HL-60/S4 treated with phorbol 12-myristate 13-acetate at 8.2 ng/mL for 4 days and 3 days (cell line): ENCODE data around the gene KCNE3.

Experiments
- in situ Hi-C: fragments of 300-500 bp; cut with MboI; formaldehyde crosslinking; loops from 2 replicates; pipeline ENCODE4 v1.15.0; 2022; ENCODE audit warnings: low sequenced_read_pairs

KCNE3 gene, protein sequence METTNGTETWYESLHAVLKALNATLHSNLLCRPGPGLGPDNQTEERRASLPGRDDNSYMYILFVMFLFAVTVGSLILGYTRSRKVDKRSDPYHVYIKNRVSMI

DNA sequence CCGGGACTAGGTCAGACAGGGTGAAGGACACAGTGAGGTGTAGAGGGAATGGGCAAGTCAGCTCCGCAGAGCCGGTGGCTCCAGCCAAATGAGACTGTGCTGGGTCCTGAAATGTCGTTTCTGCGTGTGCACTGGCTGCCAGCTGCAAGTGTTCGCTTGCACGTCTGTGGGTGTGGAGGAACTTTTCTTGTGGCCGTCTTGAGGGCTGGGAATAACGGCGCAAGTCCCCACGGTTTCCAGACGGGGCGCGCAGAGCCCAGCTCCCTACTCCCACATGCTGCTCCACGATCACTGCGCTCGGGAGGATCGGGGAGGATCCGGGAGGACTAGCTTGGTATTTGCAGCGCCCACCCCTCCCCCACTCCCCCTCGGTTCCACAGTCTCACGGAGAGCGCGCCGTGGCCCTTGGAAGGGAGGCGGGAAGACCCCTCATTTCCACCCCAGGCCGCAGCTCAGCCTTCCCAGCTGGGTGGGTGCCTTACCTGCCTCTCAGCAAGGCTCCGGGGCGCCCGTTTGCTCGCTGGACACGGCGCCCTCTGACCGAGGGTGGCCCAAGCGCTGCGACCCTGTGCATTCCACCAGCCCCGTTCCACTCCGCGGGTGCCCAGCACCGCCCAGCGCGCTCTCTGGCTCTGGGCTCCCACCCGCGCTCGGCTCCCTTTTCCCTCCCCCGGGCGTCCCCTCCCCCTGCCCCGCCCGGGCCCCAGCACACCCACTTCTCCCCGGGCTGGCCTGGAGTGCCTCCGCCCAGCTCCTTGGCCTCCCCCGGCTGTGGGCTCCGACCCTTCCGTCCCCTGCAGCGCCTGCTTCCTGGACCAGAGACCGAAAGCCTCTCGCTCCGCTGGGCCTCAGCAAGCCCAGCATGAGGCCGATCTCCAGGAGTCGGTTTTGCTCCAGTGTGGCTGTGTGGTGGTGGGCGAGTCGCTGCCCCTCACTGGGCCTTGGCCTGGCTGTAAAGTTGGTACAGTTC, at the start of gene KCNE3:
Gene KCNE3, minus strand, starts transcription at position 634 of the 970 bp plus-strand sequence. CDS start 9,986 bp downstream, outside the sequence.
- in situ Hi-C loops: no loop called here

DNA sequence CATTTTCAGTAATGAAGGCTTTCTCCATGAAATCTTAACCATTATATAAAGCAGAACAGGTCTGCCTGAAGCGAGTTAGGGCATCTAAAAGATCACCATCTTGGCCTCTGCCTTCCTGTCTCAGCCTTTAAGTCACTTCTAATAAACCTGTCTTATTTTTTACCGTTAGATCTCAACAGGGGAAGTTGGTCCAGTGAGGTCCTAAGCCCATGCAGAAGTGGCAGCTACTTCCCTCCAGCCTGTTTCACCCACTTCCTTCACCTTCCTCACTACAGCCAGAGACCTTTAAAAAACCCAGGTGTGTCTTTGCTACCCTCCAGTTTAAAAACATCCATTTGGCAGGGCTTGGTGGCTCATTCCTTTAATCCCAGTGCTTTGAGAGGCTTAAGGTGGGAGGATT, 40.2 kb upstream of the KCNE3 start:
- in situ Hi-C loops: no loop called here

DNA sequence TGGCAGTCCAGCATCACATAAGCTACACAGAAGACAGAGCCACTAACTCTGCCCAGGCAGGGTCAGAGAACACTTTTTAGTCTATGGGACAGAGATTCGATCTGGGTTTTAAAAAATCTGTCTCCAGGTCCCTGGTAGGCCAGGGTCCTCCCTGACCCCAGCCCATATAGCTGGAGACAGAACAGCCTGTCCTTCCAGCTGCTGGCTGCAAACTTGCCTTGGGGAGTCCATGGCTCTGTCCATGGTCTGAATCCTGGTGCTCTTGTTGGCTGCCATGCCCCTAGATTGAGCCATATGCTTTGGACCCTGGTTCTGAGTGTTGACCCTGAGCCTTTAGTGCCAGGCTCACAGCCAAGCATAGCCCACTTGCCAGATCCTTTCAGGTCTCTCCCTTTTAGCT, 39.5 kb upstream of the KCNE3 start:
- in situ Hi-C loops: no loop called here

DNA sequence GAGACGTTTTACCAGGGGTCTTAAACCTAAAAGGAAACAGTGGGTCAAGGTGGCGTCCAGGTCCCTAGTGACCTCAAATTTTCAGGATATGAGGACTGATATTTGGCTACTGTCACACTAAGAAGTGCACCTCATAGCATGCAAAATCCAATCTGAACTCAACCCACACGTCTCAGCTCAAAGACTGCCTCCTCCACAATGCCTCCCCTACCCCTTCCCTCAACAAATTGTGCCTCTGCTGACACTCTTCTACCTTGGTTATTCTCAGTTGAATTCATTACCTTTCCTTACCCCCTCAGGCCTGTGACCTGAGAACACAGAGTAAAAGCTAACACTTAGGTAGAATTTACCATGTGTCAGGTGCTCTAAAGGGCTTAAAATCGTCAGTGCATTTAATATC, 38.6 kb upstream of the KCNE3 start:
- in situ Hi-C loops: no loop called here

DNA sequence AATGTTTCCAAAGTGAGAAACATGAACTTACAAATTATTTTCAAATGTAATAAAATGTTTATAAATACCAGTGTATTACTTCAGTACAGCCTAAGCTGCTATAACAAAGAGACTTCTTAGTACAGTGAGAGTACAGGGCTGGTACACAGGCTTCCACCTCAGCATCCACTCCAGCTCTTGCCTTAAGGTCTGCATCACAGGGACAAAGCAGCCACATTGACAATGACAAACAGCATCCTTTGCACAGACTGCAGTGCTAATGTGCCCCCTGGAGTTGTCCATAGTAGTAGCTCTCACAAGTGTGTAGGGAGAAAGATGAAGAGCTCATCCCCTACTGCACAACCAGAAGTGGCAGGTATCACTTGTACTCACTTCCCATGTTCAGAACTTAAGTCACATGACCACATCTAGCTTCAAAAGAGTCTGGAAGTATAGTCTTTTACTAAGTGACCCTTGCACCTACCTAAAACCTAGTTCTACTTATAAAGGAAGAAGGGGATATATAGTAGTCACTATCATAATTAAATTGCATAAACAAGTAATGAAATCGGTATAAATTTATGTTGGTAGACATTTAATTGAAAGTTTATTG, 36.8 kb upstream of the KCNE3 start:
- in situ Hi-C loops: no loop called here

DNA sequence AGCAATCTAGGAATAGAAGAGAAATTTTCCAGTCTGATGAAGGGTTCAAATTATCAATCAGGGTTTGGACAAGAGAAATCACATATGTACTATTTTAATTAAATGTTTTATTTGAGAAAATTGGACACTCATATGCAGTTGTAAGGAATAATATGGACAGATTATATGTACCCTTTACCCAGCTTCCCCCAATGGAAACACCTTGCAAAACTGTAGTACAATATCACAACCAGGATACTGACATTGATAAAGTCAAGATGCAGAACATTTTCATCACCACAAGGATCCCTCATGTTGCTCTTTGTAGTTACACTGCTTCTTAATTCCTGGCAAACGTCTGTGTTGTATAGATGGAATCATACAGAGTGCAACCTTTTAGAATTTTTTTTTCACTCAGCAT, 27.6 kb upstream of the KCNE3 start:
- in situ Hi-C loops: no loop called here

DNA sequence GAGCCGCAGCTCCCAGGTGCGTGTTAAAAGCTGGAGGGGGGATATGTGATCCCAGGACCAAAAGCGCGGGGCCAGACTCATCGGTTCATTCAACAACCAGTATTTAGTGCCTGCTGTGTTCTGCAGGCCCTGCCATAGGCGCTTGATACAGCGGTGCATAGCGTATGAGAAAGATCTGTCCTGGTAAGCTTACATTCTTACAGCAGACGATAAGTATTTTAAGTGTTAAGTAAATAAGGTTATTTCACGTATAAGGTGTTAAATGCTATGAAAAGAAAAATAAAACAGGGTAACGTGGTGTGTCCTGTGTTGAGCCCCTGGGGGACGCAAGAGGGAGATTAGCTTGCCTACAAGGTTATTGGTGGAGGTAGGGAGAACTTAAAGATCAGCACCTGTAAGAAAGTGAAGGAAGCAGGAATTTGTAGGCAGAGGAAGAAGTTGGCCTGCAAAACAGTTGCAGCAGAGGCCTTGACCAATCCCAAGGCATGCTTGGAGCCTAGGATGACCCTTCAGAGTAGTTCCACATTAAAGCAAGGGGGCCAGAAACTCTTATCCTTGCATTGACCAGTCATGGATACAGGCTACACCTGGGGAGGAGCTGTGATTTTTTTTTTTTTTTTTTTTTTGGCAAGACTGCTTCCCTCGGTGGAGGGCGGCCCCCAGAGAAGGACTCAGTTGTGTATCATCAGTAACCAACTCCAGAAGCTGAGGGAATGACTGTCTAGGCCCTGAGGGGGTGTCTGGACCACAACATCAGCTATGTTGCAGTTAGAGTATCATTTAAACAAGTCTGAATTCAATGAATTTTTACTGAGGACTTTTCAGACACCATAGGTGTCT, 26.7 kb upstream of the KCNE3 start:
- in situ Hi-C loops: no loop called here

DNA sequence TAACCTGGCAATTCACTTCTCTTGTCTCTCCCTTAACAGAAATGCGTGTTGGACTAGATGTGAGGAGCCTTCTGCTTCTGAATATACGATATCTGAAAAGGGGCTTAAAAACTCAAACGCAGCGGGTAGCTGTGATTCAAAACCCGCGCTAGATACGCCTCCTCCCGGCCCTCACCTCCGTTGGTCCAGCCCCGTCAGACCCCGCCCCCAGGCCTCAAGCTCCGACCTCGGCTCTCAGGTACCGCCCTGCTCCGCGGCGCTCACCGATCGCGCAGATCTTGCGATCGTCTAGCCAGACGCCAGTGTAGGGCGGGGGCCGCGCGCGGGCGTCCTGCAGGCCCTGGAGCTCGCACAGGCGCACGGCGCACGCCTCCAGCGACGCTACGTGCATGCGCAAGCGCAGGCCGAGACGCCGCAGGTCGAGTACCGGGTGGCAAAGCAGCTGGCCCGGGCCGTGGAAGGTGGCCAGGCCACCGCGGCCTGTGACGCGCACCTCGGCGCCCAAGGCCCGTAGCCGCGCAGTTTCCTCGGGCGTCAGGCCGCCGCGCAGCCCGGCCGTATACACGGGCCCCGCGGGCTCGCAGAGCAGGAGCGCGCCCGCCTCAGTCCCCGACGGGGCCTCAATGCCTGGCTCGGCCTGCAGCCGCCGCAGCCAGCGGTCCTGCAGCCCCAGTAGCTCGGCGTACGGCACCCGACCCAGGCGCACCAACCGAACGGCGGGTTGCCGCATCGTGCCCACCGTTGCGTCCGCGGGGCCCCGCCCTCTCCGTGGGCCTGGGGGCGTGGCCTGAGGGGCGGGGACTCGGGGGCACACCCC, 25.8 kb upstream of the KCNE3 start, which contains the start of gene LIPT2:
Gene LIPT2, minus strand, starts transcription at position 751 of the 817 bp plus-strand sequence. Its CDS starts 21 bp downstream, at position 730.
- in situ Hi-C loops: no loop called here

DNA sequence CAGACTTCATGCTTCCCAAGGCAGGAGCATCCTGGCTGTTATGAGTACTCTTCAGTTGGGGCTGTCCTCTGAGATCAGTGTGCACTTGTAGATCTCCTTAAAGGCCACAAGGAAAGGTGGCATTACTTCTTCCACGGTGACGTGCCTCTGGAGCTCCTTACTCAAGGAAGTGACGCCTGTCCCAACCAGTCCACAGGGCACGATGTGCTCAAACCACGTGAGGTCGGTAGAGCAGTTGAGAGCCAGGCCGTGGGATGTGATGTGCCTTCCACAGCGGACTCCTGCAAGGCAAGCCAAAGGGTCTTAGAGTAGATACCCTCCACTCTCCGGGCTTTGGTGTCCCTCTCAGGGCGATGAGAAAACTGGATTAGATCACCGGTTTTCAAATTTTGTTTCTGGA, 24.7 kb upstream of the KCNE3 start:
- in situ Hi-C loops: no loop called here

DNA sequence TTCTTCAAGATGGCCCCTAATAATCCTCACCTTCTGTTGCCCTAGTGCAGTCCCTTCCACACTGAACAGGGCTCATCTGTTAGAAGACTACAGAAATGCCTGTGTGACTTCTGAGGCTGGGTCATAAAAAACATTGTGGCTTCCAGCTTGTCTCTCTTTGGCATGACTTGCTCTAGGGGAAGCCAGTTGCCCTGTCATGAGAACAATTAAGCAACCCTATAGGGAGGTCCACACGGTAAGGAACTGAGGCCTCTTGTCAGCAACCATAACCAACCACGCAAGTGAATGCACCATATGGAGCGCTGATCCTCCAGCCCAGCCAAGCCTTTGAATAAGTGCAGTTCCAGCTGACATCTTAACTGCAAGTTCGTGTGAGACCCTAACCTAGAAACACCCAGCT, 23.6 kb upstream of the KCNE3 start:
- in situ Hi-C loops: no loop called here

DNA sequence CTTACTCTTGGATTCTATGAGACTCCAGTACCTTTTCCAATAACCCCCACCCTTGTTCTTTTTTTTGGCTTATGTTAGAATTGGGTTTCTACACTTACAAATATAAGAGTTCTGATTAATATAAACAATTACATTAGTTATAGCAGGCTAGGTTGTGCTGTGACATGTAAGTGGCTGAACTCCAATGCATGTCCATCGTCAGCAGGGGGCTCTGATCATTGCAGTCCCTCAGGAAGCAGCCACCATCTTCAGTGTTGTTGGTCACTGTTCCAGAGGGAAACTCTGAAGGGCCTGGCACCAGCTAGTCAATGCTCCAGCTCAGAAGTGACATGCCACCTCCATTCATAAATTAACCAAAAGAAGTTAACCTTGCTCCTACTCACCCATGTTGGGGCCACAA, 20.5 kb upstream of the KCNE3 start:
- in situ Hi-C loops: no loop called here

DNA sequence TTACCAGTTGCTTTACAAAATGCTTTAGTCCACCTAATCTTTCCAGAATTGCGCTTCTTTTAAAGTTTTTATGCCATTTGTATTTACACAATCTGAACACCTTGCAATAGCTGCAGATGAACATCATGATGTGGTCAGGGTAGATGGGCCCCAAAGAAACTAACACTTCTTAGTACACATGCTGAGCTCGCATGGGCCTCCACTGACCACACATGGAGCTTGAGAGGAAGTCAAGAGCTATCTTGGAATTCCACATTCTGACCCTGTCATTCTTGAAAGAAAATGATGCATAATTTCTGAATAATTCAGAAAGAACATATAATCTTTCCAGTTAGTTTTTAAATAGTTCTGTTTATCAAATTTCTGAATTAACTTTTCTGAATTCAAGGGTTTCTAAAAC, 18.5 kb upstream of the KCNE3 start:
- in situ Hi-C loops: no loop called here

DNA sequence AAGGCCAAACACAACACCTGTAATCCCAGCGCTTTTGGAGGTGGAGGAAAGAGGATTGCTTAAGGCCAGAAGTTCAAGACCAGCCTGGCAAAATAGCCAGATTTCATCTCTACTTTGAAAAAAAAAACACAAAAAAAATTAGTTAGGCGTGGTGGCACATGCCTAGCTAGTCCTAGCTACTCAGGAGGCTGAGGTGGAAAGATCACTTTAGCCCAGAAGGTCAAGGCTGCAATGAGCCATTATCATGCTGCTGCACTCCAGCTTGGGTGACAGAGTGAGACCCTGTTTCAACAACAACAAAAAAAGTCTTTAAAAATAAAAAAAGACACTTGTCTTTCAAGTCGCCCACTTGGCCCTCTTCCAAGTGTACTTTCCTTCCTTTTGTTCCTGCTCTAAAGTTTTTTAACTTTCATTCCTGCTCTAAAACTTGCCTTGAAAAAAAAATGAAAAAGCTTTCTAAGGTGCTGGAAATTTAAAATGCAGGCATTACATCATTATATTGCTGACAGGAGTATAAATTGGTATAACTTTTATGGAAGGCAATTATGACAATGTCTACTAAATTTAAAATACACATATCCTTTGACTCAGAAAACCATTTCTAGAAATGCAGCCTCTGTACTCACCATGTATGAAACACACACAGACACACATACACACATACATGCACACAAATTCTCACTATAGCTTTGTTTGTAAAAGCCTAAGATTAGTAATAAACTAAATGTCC, 13.5 kb upstream of the KCNE3 start:
- in situ Hi-C loops: no loop called here

DNA sequence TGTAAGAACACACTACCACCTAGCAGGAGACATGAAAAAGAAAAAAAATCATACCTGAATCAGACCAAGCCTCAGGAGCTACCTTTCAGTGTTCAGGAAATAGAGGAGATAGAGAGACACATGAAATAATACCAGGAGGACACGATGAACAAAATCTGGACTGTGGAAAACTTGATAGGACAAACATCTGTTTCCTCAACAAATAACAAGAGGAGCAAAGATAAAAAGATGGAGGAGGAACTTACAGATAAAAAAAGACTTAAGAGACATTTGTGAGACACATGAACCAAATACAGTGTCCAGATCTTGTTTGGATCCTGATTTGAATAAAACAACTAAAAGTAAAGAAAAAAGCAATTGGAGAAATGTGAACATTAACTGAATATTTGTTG, 12.4 kb upstream of the KCNE3 start:
- in situ Hi-C loops: no loop called here

DNA sequence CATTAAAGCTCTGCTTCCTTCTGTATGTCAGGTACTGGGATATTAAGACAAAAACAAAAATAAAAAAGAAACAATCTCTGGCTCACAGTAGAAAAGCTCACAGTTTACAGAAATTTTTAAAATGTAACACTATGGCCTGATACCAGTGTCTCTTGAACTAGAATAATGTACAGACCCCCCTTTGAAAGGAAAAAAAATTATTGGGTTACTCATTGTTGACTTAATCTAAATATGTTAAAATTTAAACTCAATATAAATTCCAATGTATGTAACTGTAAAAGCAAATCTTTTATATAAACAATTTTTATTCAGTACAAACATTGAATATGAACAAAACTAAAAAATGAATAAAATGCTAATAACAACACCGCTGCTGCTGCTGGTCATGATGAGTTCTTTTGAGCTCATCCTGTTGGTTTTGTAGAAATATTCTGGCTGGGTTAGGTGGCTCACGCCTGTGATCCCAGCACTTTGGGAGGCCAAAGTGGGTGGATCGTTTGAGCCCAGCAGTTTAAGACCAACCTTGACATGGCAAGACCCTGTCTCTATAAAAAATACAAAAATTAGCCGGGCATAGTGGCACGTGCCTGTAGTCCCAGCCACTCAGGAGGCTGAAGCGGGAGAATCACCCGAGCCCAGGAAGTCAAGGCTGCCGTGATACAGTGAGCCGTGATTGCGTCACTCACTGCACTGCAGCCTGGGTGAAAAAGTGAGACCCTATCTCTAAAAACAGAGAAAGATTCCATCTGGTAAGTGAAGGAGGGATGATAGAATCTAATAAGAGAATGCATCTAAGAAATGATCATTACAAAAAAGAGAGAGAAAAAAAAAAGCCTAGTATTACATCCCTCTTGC, 11.8 kb upstream of the KCNE3 start:
- in situ Hi-C loops: no loop called here

DNA sequence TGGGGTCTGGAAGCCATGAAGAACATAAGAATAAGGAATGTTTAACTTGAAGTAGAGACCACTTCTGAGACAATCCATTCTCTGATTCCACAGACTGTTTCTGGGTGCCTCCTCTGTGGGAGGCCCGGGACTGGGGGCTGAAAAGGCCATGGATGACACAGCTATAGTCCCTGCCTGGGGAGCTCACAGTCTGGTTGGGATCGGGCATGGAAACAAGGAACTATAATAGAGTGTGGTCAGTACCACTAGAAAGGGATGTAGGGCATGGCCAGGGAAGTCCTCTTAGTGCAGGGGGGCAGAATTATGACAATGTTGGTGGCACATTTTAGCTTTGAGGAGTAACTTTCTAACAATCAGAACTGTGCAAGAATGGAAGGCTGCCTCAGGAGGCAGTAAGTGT, 9.2 kb upstream of the KCNE3 start:
- in situ Hi-C loops: no loop called here

DNA sequence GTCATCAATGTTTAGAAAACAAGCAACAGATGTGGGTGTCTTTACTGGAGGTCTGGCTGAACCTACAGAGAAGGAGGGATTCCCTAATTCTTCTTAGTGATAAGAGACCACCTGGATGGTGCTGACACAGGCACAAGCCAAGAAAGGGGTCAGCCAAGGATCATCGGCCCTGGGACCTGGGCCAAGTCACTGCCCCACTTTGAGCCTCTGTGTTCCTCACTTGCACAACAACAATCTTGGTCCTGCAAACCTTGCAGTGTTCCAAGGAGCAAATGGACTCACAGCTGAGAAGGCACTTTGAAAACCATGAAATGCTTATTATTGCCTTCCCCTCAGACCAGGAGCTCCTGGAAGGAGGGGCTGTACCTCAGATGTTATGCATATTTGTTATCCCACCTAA, 7.0 kb upstream of the KCNE3 start:
- in situ Hi-C loops: no loop called here

DNA sequence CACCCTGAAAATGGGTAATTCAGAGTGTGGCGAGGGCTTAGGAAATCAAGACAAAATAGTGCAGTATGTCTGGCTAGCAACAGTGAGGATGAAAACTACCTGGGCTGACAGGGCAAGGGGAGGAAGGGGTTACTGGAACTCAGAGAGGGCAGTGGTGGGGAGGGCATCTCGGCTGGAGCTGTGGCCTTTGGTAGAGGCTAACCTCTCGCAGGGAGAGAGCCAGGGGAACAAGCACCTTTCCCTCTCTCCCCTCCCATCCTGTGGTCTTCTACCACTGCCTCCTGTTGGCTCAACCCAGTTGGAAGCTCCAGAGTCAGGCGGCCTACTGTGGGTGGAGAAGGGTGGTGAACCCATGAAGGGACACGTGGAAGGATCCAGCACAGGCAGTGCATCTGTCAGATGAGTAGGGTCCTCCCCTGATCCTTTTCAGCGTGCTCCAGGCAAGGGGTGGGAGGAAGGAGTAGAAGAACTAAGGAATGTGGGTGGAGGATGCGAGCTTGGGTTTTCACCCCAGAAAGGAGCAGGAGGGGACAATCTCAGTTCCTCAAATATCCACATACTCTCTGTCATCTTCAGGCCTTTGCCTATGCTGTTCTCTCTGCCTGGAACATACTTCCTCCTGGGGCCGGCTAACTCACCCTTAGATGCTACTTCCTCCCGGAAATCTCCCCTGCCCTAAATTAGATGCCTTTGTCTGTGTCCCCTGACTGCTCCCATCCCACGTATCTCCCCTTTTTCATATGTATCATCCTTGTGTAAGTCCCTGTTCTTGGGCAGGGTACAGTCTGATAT, 6.2 kb upstream of the KCNE3 start:
- in situ Hi-C loops: no loop called here
